Ovary (tissue), 3 donors: Measurements from ENCODE around the gene DNMBP.

Experiments
- EP300 ChIP-seq: sonication (generic); formaldehyde crosslinking; IDR thresholded peaks from one replicate; pipeline ENCODE4 v1.6.1; 2017; ENCODE audit warnings: antibody characterized with exemption
- POLR2A ChIP-seq: fragments of 450-650 bp; IDR thresholded peaks from one replicate; pipeline ENCODE4 v1.6.1; 2017; ENCODE audit warnings: antibody characterized with exemption, mild to moderate bottlenecking, moderate library complexity
- TF ChIP-seq, protein P1 (sequence below), 3 donors: fragments of 450-650 bp in 2 of 3; fragments of 200-600 bp in 1 of 3; IDR thresholded peaks; one replicate each; pipeline versions ENCODE4 v1.5.1 to v1.8.0; 2016 to 2022; ENCODE audit warnings: antibody characterized with exemption in 3 of 3, mild to moderate bottlenecking in 1 of 3
- donor health status: DM: no; HTN: no; CAD: no.

DNA sequence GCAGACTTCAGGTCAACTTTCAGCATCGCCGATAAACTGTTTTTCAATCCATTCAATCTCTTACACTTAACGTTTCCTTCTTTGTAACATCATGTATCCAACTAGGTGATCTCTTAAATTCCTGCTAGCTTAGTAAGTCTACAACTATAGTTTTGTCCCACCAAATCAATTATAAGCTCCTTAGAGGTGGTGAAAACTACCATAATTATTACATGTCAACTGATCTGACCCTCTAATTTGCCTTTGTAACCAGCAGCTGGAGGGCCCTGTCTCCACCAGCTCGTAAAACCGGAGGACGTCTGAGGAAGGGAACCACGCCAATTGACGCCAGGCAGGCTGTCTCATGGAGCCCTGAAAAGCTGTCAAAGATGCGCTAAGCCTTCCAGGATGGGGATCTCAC lies 113.9 kb downstream of the DNMBP start:
- TF ChIP-seq, protein P1, sequence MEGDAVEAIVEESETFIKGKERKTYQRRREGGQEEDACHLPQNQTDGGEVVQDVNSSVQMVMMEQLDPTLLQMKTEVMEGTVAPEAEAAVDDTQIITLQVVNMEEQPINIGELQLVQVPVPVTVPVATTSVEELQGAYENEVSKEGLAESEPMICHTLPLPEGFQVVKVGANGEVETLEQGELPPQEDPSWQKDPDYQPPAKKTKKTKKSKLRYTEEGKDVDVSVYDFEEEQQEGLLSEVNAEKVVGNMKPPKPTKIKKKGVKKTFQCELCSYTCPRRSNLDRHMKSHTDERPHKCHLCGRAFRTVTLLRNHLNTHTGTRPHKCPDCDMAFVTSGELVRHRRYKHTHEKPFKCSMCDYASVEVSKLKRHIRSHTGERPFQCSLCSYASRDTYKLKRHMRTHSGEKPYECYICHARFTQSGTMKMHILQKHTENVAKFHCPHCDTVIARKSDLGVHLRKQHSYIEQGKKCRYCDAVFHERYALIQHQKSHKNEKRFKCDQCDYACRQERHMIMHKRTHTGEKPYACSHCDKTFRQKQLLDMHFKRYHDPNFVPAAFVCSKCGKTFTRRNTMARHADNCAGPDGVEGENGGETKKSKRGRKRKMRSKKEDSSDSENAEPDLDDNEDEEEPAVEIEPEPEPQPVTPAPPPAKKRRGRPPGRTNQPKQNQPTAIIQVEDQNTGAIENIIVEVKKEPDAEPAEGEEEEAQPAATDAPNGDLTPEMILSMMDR (IDR thresholded peaks at IDR 0.05), result no peak
- no peak for TF ChIP-seq EP300
- no peak for TF ChIP-seq POLR2A
